PC-3 (cell line): ENCODE results near the gene DNAJB1. TPM values are rescaled to one million over a fixed set of nuclear protein-coding genes. Genes with fewer than 3 reads are reported as not detected.
A peak's percentile ranks its signal among the peaks of the same experiment; 100 is the strongest.

Experiments used
- ATAC-seq: fragments of 200-7000 bp; cut with Tn5 transposase; 2 replicates; pipeline ENCODE4 v1.9.1; 2020; ENCODE audit warnings: mild to moderate bottlenecking, moderate library complexity
- BruUV-seq: library from RNA; stranded (reverse); fragments of 400-500 nt; replicated peaks from 2 replicates; lab custom pipeline; 2021; lab: Mats Ljungman, UMichigan
- CTCF ChIA-PET: fragments of 300-600 bp; sonication (Branson Sonifier 250); formaldehyde crosslinking; loops from one replicate; lab custom pipeline; 2022; ENCODE audit warnings: antibody characterized with exemption; lab: Charles Lee
- POLR2A ChIA-PET: fragments of 300-600 bp; sonication (Branson Sonifier 250); formaldehyde crosslinking; loops from one replicate; lab custom pipeline; 2022; ENCODE audit warnings: antibody characterized with exemption; ENCODE audit not compliant: unreplicated experiment; lab: Charles Lee
- DNase-seq: peaks from one replicate; pipeline ENCODE4 v3.0.0-alpha.2; 2015
- H2AFZ ChIP-seq: fragments of 300-600 bp; sonication (generic); 2 replicates; pipeline ENCODE4 v1.6.0; 2016; ENCODE audit warnings: antibody characterized with exemption, low read length
- H3F3A ChIP-seq: fragments of 300-600 bp; sonication (generic); one replicate; pipeline ENCODE4 v1.6.0; 2017; ENCODE audit warnings: antibody characterized with exemption, low read length, control low read depth, mild to moderate bottlenecking; ENCODE audit not compliant: unreplicated experiment
- H3K27ac ChIP-seq: fragments of 300-600 bp; sonication (generic); 2 replicates; pipeline ENCODE4 v1.5.1; 2016; ENCODE audit warnings: mild to moderate bottlenecking, low read length
- H3K27me3 ChIP-seq: fragments of 300-600 bp; sonication (generic); 2 replicates; pipeline ENCODE4 v1.6.1; 2016; ENCODE audit warnings: low read length, mixed read lengths
- H3K36me3 ChIP-seq: fragments of 300-600 bp; sonication (generic); 2 replicates; pipeline ENCODE4 v1.6.1; 2016; ENCODE audit warnings: low read depth, mixed run types, low read length, mixed read lengths
- H3K4me1 ChIP-seq: fragments of 300-600 bp; sonication (generic); 2 replicates; pipeline ENCODE4 v1.5.1; 2016; ENCODE audit warnings: low read length; ENCODE audit not compliant: insufficient read depth
- H3K4me2 ChIP-seq: fragments of 300-600 bp; sonication (generic); 2 replicates; pipeline ENCODE4 v1.6.0; 2016; ENCODE audit warnings: low read length
- H3K4me3 ChIP-seq: fragments of 300-600 bp; sonication (generic); 2 replicates; pipeline ENCODE4 v1.5.1; 2016; ENCODE audit warnings: mild to moderate bottlenecking, low read length, mixed read lengths
- H3K79me2 ChIP-seq: fragments of 300-600 bp; sonication (generic); 2 replicates; pipeline ENCODE4 v1.6.1; 2017; ENCODE audit warnings: low read length, mixed read lengths
- H3K9ac ChIP-seq: fragments of 300-600 bp; sonication (generic); 2 replicates; pipeline ENCODE4 v1.6.0; 2016; ENCODE audit warnings: mild to moderate bottlenecking, low read length
- H3K9me2 ChIP-seq: fragments of 300-600 bp; sonication (generic); replicated peaks from 2 replicates; pipeline ENCODE4 v1.6.1; 2016; ENCODE audit warnings: mixed run types, low read length, mixed read lengths
- H3K9me3 ChIP-seq: fragments of 300-600 bp; sonication (generic); 2 replicates; pipeline ENCODE4 v1.6.1; 2016; ENCODE audit warnings: low read length, mixed read lengths
- H4K20me1 ChIP-seq: fragments of 300-600 bp; sonication (generic); 2 replicates; pipeline ENCODE4 v1.6.1; 2016; ENCODE audit warnings: low read length, mixed read lengths
- EZH2 ChIP-seq: fragments of 300-600 bp; sonication (generic); IDR thresholded peaks from one replicate; pipeline ENCODE4 v1.6.1; 2017; ENCODE audit warnings: antibody characterized with exemption, mild to moderate bottlenecking, low read length; ENCODE audit not compliant: unreplicated experiment
- EZH2phosphoT487 ChIP-seq: fragments of 300-600 bp; sonication (generic); IDR thresholded peaks from 2 replicates; pipeline ENCODE4 v1.6.1; 2018; ENCODE audit warnings: mild to moderate bottlenecking, antibody characterized with exemption, low read length, borderline replicate concordance
- intact Hi-C: fragments of 100-400 bp; cut with micrococcal nuclease; formaldehyde crosslinking; loops from 2 replicates; pipeline ENCODE4 v1.9.0; 2023
- total RNA-seq: library from RNA; depleted of rRNA; stranded (reverse); fragments of >200 nt; gene quantifications from 2 replicates; pipeline ENCODE4 v1.2.3, GENCODE V29; 2014
- TF ChIP-seq, protein P1 (sequence below): fragments of 300-600 bp; sonication (generic); conservative IDR thresholded peaks from 2 replicates; pipeline ENCODE4 v1.5.1; 2017; ENCODE audit warnings: antibody characterized with exemption, low read depth, mild to moderate bottlenecking, low read length

DNAJB1 gene
- total RNA-seq, 1 experiment from 2014 or later, result 167 TPM

DNA sequence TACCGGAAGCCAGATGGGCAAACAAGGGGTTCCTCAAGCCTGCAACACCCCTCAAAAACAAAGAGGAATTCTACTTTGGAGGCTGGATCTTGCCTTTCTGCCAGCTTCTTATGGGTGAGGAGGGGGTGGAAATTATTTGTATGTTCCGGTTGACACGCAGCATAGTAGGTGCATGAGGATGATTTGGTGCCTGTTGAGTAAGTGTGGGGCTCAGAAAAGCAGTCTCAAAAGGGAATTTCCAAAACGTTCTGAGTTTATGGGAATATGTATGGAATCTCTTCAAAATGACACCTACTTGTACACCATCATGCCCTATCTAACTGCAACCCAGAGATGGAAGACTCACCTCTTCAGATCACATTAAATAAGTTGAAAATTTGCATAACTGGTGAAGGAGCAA is 8.2 kb upstream of the DNAJB1 start:
- H3F3A ChIP-seq, result no peaks in the 10 kb centered on the region
- DNase-seq, result no peak
- no TSS peak for BruUV-seq
- no peaks in the 10 kb centered on the region for H3K27me3 ChIP-seq
- H3K4me1 ChIP-seq, result peaks cover 18% of the 10 kb centered on the region
- H3K9me2 ChIP-seq, result no peaks in the 10 kb centered on the region
- no peak for TF ChIP-seq EZH2
- no peak for TF ChIP-seq EZH2phosphoT487
- peaks cover 7% of the 10 kb centered on the region; the same call in 1 of the 2 replicates for H4K20me1 ChIP-seq
- ChIA-PET CTCF (no interaction called here), POLR2A (no interaction called here)
- no peak for ATAC-seq
- H3K79me2 ChIP-seq, result peaks cover 19% of the 10 kb centered on the region
- no peak overlapping the region for H3K4me3 ChIP-seq
- no peaks in the 10 kb centered on the region for H3K9me3 ChIP-seq
- intact Hi-C loops, result no loop called here
- no peaks in the 10 kb centered on the region for H3K36me3 ChIP-seq
- no peak overlapping the region for H2AFZ ChIP-seq
- H3K9ac ChIP-seq, result no peak overlapping the region
- no peak overlapping the region for H3K27ac ChIP-seq
- no peak overlapping the region for H3K4me2 ChIP-seq

DNA sequence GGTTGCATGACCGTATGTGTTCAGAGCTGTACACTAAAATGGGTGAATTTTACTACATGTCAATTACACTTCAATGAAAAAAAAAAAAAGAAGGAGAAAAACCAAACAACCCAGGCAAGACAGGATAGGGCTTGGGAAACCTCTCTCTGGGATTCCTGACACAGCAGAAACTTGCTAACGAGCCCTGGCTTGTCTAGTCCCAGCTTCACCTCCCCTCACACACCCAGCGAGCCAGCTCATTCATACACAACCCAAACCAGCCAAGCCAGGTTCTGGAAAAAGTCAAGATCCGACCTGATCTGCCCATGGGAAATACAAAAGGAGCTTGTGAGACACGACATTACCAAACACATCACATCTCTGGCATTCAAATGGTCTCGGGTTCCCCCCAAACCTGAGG is 7.5 kb upstream of the DNAJB1 start:
- H3K9ac ChIP-seq, result no peak overlapping the region
- no peaks in the 10 kb centered on the region for H3K9me2 ChIP-seq
- H3K27me3 ChIP-seq, result no peaks in the 10 kb centered on the region
- H3F3A ChIP-seq, result peaks cover 1% of the 10 kb centered on the region
- H3K9me3 ChIP-seq, result no peaks in the 10 kb centered on the region
- peaks cover 17% of the 10 kb centered on the region for H3K4me1 ChIP-seq
- no peak overlapping the region for H3K27ac ChIP-seq
- ChIA-PET CTCF (no interaction called here), POLR2A (interaction anchor here (0.6 kb wide), 1 partner anchor 29 kb away, joined by 3 read pairs; no protein-coding TSS in a partner anchor)
- no peaks in the 10 kb centered on the region for H3K36me3 ChIP-seq
- BruUV-seq, result no TSS peak
- intact Hi-C loops, result no loop called here
- ATAC-seq (no peak), DNase-seq (no peak)
- H2AFZ ChIP-seq, result no peak overlapping the region
- H3K79me2 ChIP-seq, result peaks cover 12% of the 10 kb centered on the region
- H3K4me2 ChIP-seq, result no peak overlapping the region
- H3K4me3 ChIP-seq, result no peak overlapping the region
- TF ChIP-seq, protein P1, sequence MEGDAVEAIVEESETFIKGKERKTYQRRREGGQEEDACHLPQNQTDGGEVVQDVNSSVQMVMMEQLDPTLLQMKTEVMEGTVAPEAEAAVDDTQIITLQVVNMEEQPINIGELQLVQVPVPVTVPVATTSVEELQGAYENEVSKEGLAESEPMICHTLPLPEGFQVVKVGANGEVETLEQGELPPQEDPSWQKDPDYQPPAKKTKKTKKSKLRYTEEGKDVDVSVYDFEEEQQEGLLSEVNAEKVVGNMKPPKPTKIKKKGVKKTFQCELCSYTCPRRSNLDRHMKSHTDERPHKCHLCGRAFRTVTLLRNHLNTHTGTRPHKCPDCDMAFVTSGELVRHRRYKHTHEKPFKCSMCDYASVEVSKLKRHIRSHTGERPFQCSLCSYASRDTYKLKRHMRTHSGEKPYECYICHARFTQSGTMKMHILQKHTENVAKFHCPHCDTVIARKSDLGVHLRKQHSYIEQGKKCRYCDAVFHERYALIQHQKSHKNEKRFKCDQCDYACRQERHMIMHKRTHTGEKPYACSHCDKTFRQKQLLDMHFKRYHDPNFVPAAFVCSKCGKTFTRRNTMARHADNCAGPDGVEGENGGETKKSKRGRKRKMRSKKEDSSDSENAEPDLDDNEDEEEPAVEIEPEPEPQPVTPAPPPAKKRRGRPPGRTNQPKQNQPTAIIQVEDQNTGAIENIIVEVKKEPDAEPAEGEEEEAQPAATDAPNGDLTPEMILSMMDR, result no peak
- no peak for TF ChIP-seq EZH2phosphoT487
- TF ChIP-seq EZH2, result no peak
- peaks cover 5% of the 10 kb centered on the region; the same call in 1 of the 2 replicates for H4K20me1 ChIP-seq

DNA sequence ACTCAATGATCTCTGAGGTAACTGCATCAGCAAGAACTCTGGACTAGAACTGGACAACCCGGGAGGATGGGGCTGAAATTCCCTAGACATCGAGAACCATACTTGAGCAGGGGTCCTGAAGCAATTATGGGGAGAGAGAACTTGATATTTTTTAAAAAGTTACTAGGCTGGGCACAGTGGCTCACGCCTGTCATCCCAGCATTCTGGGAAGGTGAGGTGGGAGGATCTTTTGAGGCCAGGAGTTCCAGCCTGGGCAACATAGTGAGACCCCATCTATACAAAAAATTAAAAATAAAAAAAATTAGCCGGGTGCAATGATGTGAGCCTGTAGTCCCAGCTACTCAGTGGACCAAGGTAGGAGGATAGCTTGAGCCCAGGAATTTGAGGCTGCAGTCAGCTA is 2.3 kb upstream of the DNAJB1 start:
- H3K4me1 ChIP-seq, result peaks cover 28% of the 10 kb centered on the region
- no peaks in the 10 kb centered on the region for H3K9me3 ChIP-seq
- peaks cover 21% of the 10 kb centered on the region for H4K20me1 ChIP-seq
- no peaks in the 10 kb centered on the region for H3K27me3 ChIP-seq
- ChIA-PET POLR2A (no interaction called here), CTCF (interaction anchor here (1.0 kb wide), 1 partner anchor 15 kb away, joined by 3 read pairs; no protein-coding TSS in a partner anchor)
- no peak for DNase-seq
- peaks cover 19% of the 10 kb centered on the region for H3K36me3 ChIP-seq
- BruUV-seq, result no TSS peak
- peaks cover 17% of the 10 kb centered on the region for H3F3A ChIP-seq
- H3K4me3 ChIP-seq, result no peak overlapping the region
- peak overlapping the region; percentile 41 for H3K4me2 ChIP-seq
- H3K9ac ChIP-seq, result peak overlapping the region; percentile 35
- H2AFZ ChIP-seq, result no peak overlapping the region
- no peaks in the 10 kb centered on the region for H3K9me2 ChIP-seq
- peak overlapping the region; percentile 93 for H3K27ac ChIP-seq
- ATAC-seq, result no peak
- peaks cover 27% of the 10 kb centered on the region for H3K79me2 ChIP-seq
- intact Hi-C loops, result no loop called here
- TF ChIP-seq, protein P1, result no peak
- TF ChIP-seq EZH2 (no peak), EZH2phosphoT487 (no peak)
